ENCODE results near the gene SLC44A3. TPM values are rescaled to one million over a fixed set of nuclear protein-coding genes. Genes with fewer than 3 reads are reported as not detected.

Gene SLC44A3
- polyA plus RNA-seq, 1 of the 3 experiments (the other 2 are of a cell fraction) = 2.6 TPM

- ChIA-PET CTCF (no interaction called here), POLR2A (no interaction called here)
- H3F3A ChIP-seq (replicated peaks; ENCODE audit: insufficient read depth) = no peaks in the 10 kb centered on the region
- no peaks in the 10 kb centered on the region for H3K36me3 ChIP-seq (replicated peaks in 1 of 2; ENCODE audit: control insufficient read depth in 1 of 2, insufficient read depth in 2 of 2, low read length in 1 of 2)
- no peak overlapping the region for H3K27ac ChIP-seq (ENCODE audit: low read depth in 2 of 2, low read length in 1 of 2)
- no peaks in the 10 kb centered on the region for H3K9me3 ChIP-seq
- H3K4me2 ChIP-seq = no peak overlapping the region
- H3K9ac ChIP-seq = no peak overlapping the region
- DNase-seq = no peak
- no peak overlapping the region for H3K4me3 ChIP-seq (ENCODE audit: low read depth in 2 of 2, low read length in 1 of 2)
- TF ChIP-seq EP300 (IDR thresholded peaks at IDR 0.05; ENCODE audit: borderline replicate concordance in 1 of 2, low read depth in 1 of 2, low read length in 1 of 2) (no peak), EZH2phosphoT487 (IDR thresholded peaks at IDR 0.05; ENCODE audit: borderline replicate concordance, low read depth) (no peak), YY1 (IDR thresholded peaks at IDR 0.05; ENCODE audit: low read depth) (no peak), GABPA (IDR thresholded peaks at IDR 0.05; ENCODE audit: low read depth) (no peak), USF1 (IDR thresholded peaks at IDR 0.05; ENCODE audit: borderline replicate concordance, low read depth) (no peak), FOXM1 (IDR thresholded peaks at IDR 0.05; ENCODE audit: low read depth) (no peak), TAF1 (IDR thresholded peaks at IDR 0.05; ENCODE audit: borderline replicate concordance, low read depth, low read length) (no peak), JUND (IDR thresholded peaks at IDR 0.05) (no peak), FOXJ3 (CRISPR knock-in tag; IDR thresholded peaks at IDR 0.05) (no peak), ELF1 (IDR thresholded peaks at IDR 0.05) (no peak), MXI1 (IDR thresholded peaks at IDR 0.05; ENCODE audit: low read depth, low read length) (no peak), TEAD4 (IDR thresholded peaks at IDR 0.05; ENCODE audit: borderline replicate concordance, insufficient read depth) (no peak), POLR2AphosphoS5 (IDR thresholded peaks at IDR 0.05; ENCODE audit: low read depth, low read length) (no peak), NRF1 (IDR thresholded peaks at IDR 0.05; ENCODE audit: low read depth, low read length) (no peak), USF2 (IDR thresholded peaks at IDR 0.05; ENCODE audit: borderline replicate concordance, low read depth, low read length) (no peak), CTCF (IDR thresholded peaks at IDR 0.05) (no peak)
- no peaks in the 10 kb centered on the region for H3K27me3 ChIP-seq (ENCODE audit: insufficient read depth)
- 89% methylated on average over 8 of the region's 8 CpGs for WGBS (ENCODE audit: low lambda C conversion rate)
- no peaks in the 10 kb centered on the region for H3K9me2 ChIP-seq
- H3K79me2 ChIP-seq (ENCODE audit: insufficient read depth) = no peaks in the 10 kb centered on the region
- H3K4me1 ChIP-seq (ENCODE audit: control insufficient read depth in 1 of 2, insufficient read depth in 2 of 2, low read depth in 1 of 2, low read length in 1 of 2) = peaks cover 8 to 9% of the 10 kb centered on the region in 2 experiments; a peak in 1 of 4 replicates
- no peak overlapping the region for H2AFZ ChIP-seq (ENCODE audit: low read depth)
- no peaks in the 10 kb centered on the region for H4K20me1 ChIP-seq (ENCODE audit: insufficient read depth)
Measured at GRCh38 chr1:94773931-94774422, 46.2 kb upstream of the SLC44A3 start.

All from SK-N-SH (cell line).